ENCODE data around the gene CYP3A7.
"Not testable (repeated sequence)": the region's sequence is repeated elsewhere in the genome, so short reads cannot be mapped to it uniquely, and the experiment has no call there.

CYP3A7 gene

GRCh38 chr7:99728615-99729014 is 6.4 kb downstream of the CYP3A7 start:
- no peaks in the 10 kb centered on the region for H3K4me1 ChIP-seq (ENCODE audit: insufficient read depth, low read length)
- H3K27me3 ChIP-seq (ENCODE audit: control insufficient read depth in 1 of 2, insufficient read depth in 2 of 2, low read length in 2 of 2) = no peaks in the 10 kb centered on the region

GRCh38 chr7:99723201-99723600 is 11.8 kb downstream of the CYP3A7 start:
- not testable (repeated sequence) for H3K27me3 ChIP-seq (ENCODE audit: control insufficient read depth in 1 of 2, insufficient read depth in 2 of 2, low read length in 2 of 2); H3K4me1 ChIP-seq (ENCODE audit: insufficient read depth, low read length); H3K36me3 ChIP-seq (ENCODE audit: insufficient read depth, low read length); H3K4me3 ChIP-seq (ENCODE audit: low read depth in 1 of 2, low read length in 2 of 2); H3K27ac ChIP-seq (ENCODE audit: low read depth, low read length); H3K9me3 ChIP-seq (ENCODE audit: low read length); H3K9ac ChIP-seq (ENCODE audit: low read length)

More at GRCh38 chr7:99728615-99729014, 6.4 kb downstream of the CYP3A7 start:
- H3K9ac ChIP-seq (ENCODE audit: low read length) = no peak overlapping the region
- H3K9me3 ChIP-seq (ENCODE audit: low read length) = no peaks in the 10 kb centered on the region
- no peaks in the 10 kb centered on the region for H3K36me3 ChIP-seq (ENCODE audit: insufficient read depth, low read length)
- H3K4me3 ChIP-seq (ENCODE audit: low read depth in 1 of 2, low read length in 2 of 2) = no peak overlapping the region
- no peak overlapping the region for H3K27ac ChIP-seq (ENCODE audit: low read depth, low read length)

GRCh38 chr7:99720800-99721595 is 14.0 kb downstream of the CYP3A7 start:
- H3K9me3 ChIP-seq (ENCODE audit: low read length) = no peaks in the 10 kb centered on the region
- no peaks in the 10 kb centered on the region for H3K4me1 ChIP-seq (ENCODE audit: insufficient read depth, low read length)
- H3K4me3 ChIP-seq (ENCODE audit: low read depth in 1 of 2, low read length in 2 of 2) = no peak overlapping the region
- no peak overlapping the region for H3K9ac ChIP-seq (ENCODE audit: low read length)
- H3K36me3 ChIP-seq (ENCODE audit: insufficient read depth, low read length) = no peaks in the 10 kb centered on the region
- H3K27ac ChIP-seq (ENCODE audit: low read depth, low read length) = no peak overlapping the region
- H3K27me3 ChIP-seq (ENCODE audit: control insufficient read depth in 1 of 2, insufficient read depth in 2 of 2, low read length in 2 of 2) = no peaks in the 10 kb centered on the region

GRCh38 chr7:99719996-99720769 is 14.8 kb downstream of the CYP3A7 start:
- Histone ChIP-seq H3K27me3 (ENCODE audit: control insufficient read depth in 1 of 2, insufficient read depth in 2 of 2, low read length in 2 of 2) (no peaks in the 10 kb centered on the region), H3K27ac (ENCODE audit: low read depth, low read length) (no peak overlapping the region)

GRCh38 chr7:99713995-99714570 is 20.9 kb downstream of the CYP3A7 start:
- no peaks in the 10 kb centered on the region for H3K4me1 ChIP-seq (ENCODE audit: insufficient read depth, low read length)
- H3K9me3 ChIP-seq (ENCODE audit: low read length) = no peaks in the 10 kb centered on the region
- no peak overlapping the region for H3K9ac ChIP-seq (ENCODE audit: low read length)
- no peak overlapping the region for H3K4me3 ChIP-seq (ENCODE audit: low read depth in 1 of 2, low read length in 2 of 2)
- no peaks in the 10 kb centered on the region for H3K27me3 ChIP-seq (ENCODE audit: control insufficient read depth in 1 of 2, insufficient read depth in 2 of 2, low read length in 2 of 2)
- H3K27ac ChIP-seq (ENCODE audit: low read depth, low read length) = no peak overlapping the region
- no peaks in the 10 kb centered on the region for H3K36me3 ChIP-seq (ENCODE audit: insufficient read depth, low read length)

More at GRCh38 chr7:99719996-99720769, 14.8 kb downstream of the CYP3A7 start:
- no peak overlapping the region for H3K9ac ChIP-seq (ENCODE audit: low read length)
- no peak overlapping the region for H3K4me3 ChIP-seq (ENCODE audit: low read depth in 1 of 2, low read length in 2 of 2)
- H3K9me3 ChIP-seq (ENCODE audit: low read length) = no peaks in the 10 kb centered on the region
- no peaks in the 10 kb centered on the region for H3K4me1 ChIP-seq (ENCODE audit: insufficient read depth, low read length)
- H3K36me3 ChIP-seq (ENCODE audit: insufficient read depth, low read length) = no peaks in the 10 kb centered on the region

GRCh38 chr7:99709838-99710578 is 25.0 kb downstream of the CYP3A7 start:
- Histone ChIP-seq H3K9me3 (ENCODE audit: low read length) (no peaks in the 10 kb centered on the region), H3K36me3 (ENCODE audit: insufficient read depth, low read length) (no peaks in the 10 kb centered on the region), H3K27ac (ENCODE audit: low read depth, low read length) (no peak overlapping the region), H3K4me3 (ENCODE audit: low read depth in 1 of 2, low read length in 2 of 2) (no peak overlapping the region), H3K27me3 (ENCODE audit: control insufficient read depth in 1 of 2, insufficient read depth in 2 of 2, low read length in 2 of 2) (no peaks in the 10 kb centered on the region), H3K9ac (ENCODE audit: low read length) (no peak overlapping the region), H3K4me1 (ENCODE audit: insufficient read depth, low read length) (no peaks in the 10 kb centered on the region)

GRCh38 chr7:99709260-99709659 is 25.7 kb downstream of the CYP3A7 start:
- no peaks in the 10 kb centered on the region for H3K4me1 ChIP-seq (ENCODE audit: insufficient read depth, low read length)
- H3K9ac ChIP-seq (ENCODE audit: low read length) = no peak overlapping the region

GRCh38 chr7:99707096-99707495 is 27.9 kb downstream of the CYP3A7 start:
- Histone ChIP-seq H3K27me3 (ENCODE audit: control insufficient read depth in 1 of 2, insufficient read depth in 2 of 2, low read length in 2 of 2) (no peaks in the 10 kb centered on the region), H3K36me3 (ENCODE audit: insufficient read depth, low read length) (no peaks in the 10 kb centered on the region), H3K9ac (ENCODE audit: low read length) (no peak overlapping the region), H3K4me3 (ENCODE audit: low read depth in 1 of 2, low read length in 2 of 2) (no peak overlapping the region), H3K4me1 (ENCODE audit: insufficient read depth, low read length) (no peaks in the 10 kb centered on the region), H3K27ac (ENCODE audit: low read depth, low read length) (no peak overlapping the region), H3K9me3 (ENCODE audit: low read length) (no peaks in the 10 kb centered on the region)

More at GRCh38 chr7:99709260-99709659, 25.7 kb downstream of the CYP3A7 start:
- no peak overlapping the region for H3K4me3 ChIP-seq (ENCODE audit: low read depth in 1 of 2, low read length in 2 of 2)
- H3K36me3 ChIP-seq (ENCODE audit: insufficient read depth, low read length) = no peaks in the 10 kb centered on the region
- no peaks in the 10 kb centered on the region for H3K9me3 ChIP-seq (ENCODE audit: low read length)
- no peak overlapping the region for H3K27ac ChIP-seq (ENCODE audit: low read depth, low read length)
- H3K27me3 ChIP-seq (ENCODE audit: control insufficient read depth in 1 of 2, insufficient read depth in 2 of 2, low read length in 2 of 2) = no peaks in the 10 kb centered on the region

GRCh38 chr7:99699946-99700345 is 35.0 kb downstream of the CYP3A7 start:
- H3K4me3 ChIP-seq (ENCODE audit: low read depth in 1 of 2, low read length in 2 of 2) = no peak overlapping the region
- peaks cover 4% of the 10 kb centered on the region for H3K4me1 ChIP-seq (ENCODE audit: insufficient read depth, low read length)
- H3K9ac ChIP-seq (ENCODE audit: low read length) = no peak overlapping the region
- H3K27me3 ChIP-seq (ENCODE audit: control insufficient read depth in 1 of 2, insufficient read depth in 2 of 2, low read length in 2 of 2) = no peaks in the 10 kb centered on the region
- no peak overlapping the region for H3K27ac ChIP-seq (ENCODE audit: low read depth, low read length)
- no peaks in the 10 kb centered on the region for H3K9me3 ChIP-seq (ENCODE audit: low read length)
- H3K36me3 ChIP-seq (ENCODE audit: insufficient read depth, low read length) = no peaks in the 10 kb centered on the region

- not testable (repeated sequence) for H3K9me3 ChIP-seq (ENCODE audit: low read length); H3K9ac ChIP-seq (ENCODE audit: low read length); H3K4me3 ChIP-seq (ENCODE audit: low read depth in 1 of 2, low read length in 2 of 2); H3K4me1 ChIP-seq (ENCODE audit: insufficient read depth, low read length); H3K27ac ChIP-seq (ENCODE audit: low read depth, low read length); H3K36me3 ChIP-seq (ENCODE audit: insufficient read depth, low read length); H3K27me3 ChIP-seq (ENCODE audit: control insufficient read depth in 1 of 2, insufficient read depth in 2 of 2, low read length in 2 of 2)
Measured at GRCh38 chr7:99698867-99699730, 35.9 kb downstream of the CYP3A7 start.
